ENCODE results near the gene ZAR1L. TPM values are rescaled to one million over a fixed set of nuclear protein-coding genes. Genes with fewer than 3 reads are reported as not detected.

The ZAR1L gene
- polyA plus RNA-seq, 1 donor (not counting 4 experiments of a cell fraction or from before 2014, with no cell fraction given) = not detected

GRCh38 chr13:32310134-32310706 is 4.9 kb downstream of the ZAR1L start:
- H3K9me1 ChIP-seq (ENCODE audit: control insufficient read depth, extremely low read depth, insufficient read depth, low read length) = no peaks in the 10 kb centered on the region
- no peaks in the 10 kb centered on the region for H3K79me2 ChIP-seq (ENCODE audit: control insufficient read depth, insufficient read depth, low read length)
- dilution Hi-C loops (cut with MboI; ENCODE audit: extremely low pct_ligation_motif_present, low sequenced_read_pairs) = no loop called here
- H3K27me3 ChIP-seq (ENCODE audit: control insufficient read depth, extremely low read depth, insufficient read depth, low read length) = no peaks in the 10 kb centered on the region
- peak overlapping the region in 1 of 3 experiments; percentile 26 for H3K4me3 ChIP-seq (ENCODE audit: control insufficient read depth in 2 of 3, extremely low read depth in 1 of 3, insufficient read depth in 2 of 3, low read depth in 1 of 3, low read length in 3 of 3)
- H3K9me3 ChIP-seq (ENCODE audit: control insufficient read depth, low read depth, low read length) = no peaks in the 10 kb centered on the region
- H3K9ac ChIP-seq (ENCODE audit: control insufficient read depth, extremely low read depth, insufficient read depth, low read length) = no peak overlapping the region
- H4K20me1 ChIP-seq (ENCODE audit: control insufficient read depth, extremely low read depth, insufficient read depth, low read length) = no peaks in the 10 kb centered on the region
- peak overlapping the region; percentile 68 for H3K4me2 ChIP-seq (ENCODE audit: control insufficient read depth, extremely low read depth, insufficient read depth, low read depth, low read length)
- H3K36me3 ChIP-seq (ENCODE audit: control insufficient read depth in 2 of 2, extremely low read depth in 1 of 2, insufficient read depth in 2 of 2, low read length in 2 of 2) = no peaks in the 10 kb centered on the region
- no peak overlapping the region for H3K27ac ChIP-seq (ENCODE audit: control insufficient read depth, insufficient read depth, low read length)
- DNase-seq (ENCODE audit: low read depth, low spot score) (no peak), FAIRE-seq (peak; percentile 85)
- TF ChIP-seq, protein P1, sequence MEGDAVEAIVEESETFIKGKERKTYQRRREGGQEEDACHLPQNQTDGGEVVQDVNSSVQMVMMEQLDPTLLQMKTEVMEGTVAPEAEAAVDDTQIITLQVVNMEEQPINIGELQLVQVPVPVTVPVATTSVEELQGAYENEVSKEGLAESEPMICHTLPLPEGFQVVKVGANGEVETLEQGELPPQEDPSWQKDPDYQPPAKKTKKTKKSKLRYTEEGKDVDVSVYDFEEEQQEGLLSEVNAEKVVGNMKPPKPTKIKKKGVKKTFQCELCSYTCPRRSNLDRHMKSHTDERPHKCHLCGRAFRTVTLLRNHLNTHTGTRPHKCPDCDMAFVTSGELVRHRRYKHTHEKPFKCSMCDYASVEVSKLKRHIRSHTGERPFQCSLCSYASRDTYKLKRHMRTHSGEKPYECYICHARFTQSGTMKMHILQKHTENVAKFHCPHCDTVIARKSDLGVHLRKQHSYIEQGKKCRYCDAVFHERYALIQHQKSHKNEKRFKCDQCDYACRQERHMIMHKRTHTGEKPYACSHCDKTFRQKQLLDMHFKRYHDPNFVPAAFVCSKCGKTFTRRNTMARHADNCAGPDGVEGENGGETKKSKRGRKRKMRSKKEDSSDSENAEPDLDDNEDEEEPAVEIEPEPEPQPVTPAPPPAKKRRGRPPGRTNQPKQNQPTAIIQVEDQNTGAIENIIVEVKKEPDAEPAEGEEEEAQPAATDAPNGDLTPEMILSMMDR (optimal IDR thresholded peaks at IDR 0.05 in 1 of 3, IDR thresholded peaks at IDR 0.05 in 1 of 3, conservative IDR thresholded peaks at IDR 0.05 in 1 of 3; ENCODE audit: extremely low read depth in 1 of 3, insufficient read depth in 2 of 3, low read length in 3 of 3) = peak; percentile 30 to 59 (median 58)
- TF ChIP-seq EZH2 (IDR thresholded peaks at IDR 0.05; ENCODE audit: low read length) = no peak
- peak overlapping the region; percentile 53 for H2AFZ ChIP-seq (ENCODE audit: control insufficient read depth, low read length)
- no peaks in the 10 kb centered on the region for H3K4me1 ChIP-seq (ENCODE audit: control insufficient read depth, extremely low read depth, insufficient read depth, low read length)

GRCh38 chr13:32309312-32310133 is 5.6 kb downstream of the ZAR1L start:
- Histone ChIP-seq H2AFZ (ENCODE audit: control insufficient read depth, low read length) (peak overlapping the region; percentile 53), H3K4me1 (ENCODE audit: control insufficient read depth, extremely low read depth, insufficient read depth, low read length) (no peaks in the 10 kb centered on the region), H3K9me1 (ENCODE audit: control insufficient read depth, extremely low read depth, insufficient read depth, low read length) (no peaks in the 10 kb centered on the region), H4K20me1 (ENCODE audit: control insufficient read depth, extremely low read depth, insufficient read depth, low read length) (no peaks in the 10 kb centered on the region), H3K9ac (ENCODE audit: control insufficient read depth, extremely low read depth, insufficient read depth, low read length) (no peak overlapping the region), H3K36me3 (ENCODE audit: control insufficient read depth in 2 of 2, extremely low read depth in 1 of 2, insufficient read depth in 2 of 2, low read length in 2 of 2) (no peaks in the 10 kb centered on the region), H3K4me3 (ENCODE audit: control insufficient read depth in 2 of 3, extremely low read depth in 1 of 3, insufficient read depth in 2 of 3, low read depth in 1 of 3, low read length in 3 of 3) (peak overlapping the region in 1 of 3 experiments; percentile 26), H3K27ac (ENCODE audit: control insufficient read depth, insufficient read depth, low read length) (no peak overlapping the region), H3K4me2 (ENCODE audit: control insufficient read depth, extremely low read depth, insufficient read depth, low read depth, low read length) (peak overlapping the region; percentile 68), H3K27me3 (ENCODE audit: control insufficient read depth, extremely low read depth, insufficient read depth, low read length) (no peaks in the 10 kb centered on the region), H3K9me3 (ENCODE audit: control insufficient read depth, low read depth, low read length) (no peaks in the 10 kb centered on the region), H3K79me2 (ENCODE audit: control insufficient read depth, insufficient read depth, low read length) (no peaks in the 10 kb centered on the region)
- dilution Hi-C loops (cut with MboI; ENCODE audit: extremely low pct_ligation_motif_present, low sequenced_read_pairs) = no loop called here
- no peak for TF ChIP-seq EZH2 (IDR thresholded peaks at IDR 0.05; ENCODE audit: low read length)
- TF ChIP-seq, protein P1 (optimal IDR thresholded peaks at IDR 0.05 in 1 of 3, IDR thresholded peaks at IDR 0.05 in 1 of 3, conservative IDR thresholded peaks at IDR 0.05 in 1 of 3; ENCODE audit: extremely low read depth in 1 of 3, insufficient read depth in 2 of 3, low read length in 3 of 3) = no peak
- DNase-seq (ENCODE audit: low read depth, low spot score) = no peak
- FAIRE-seq = no peak
